Smooth muscle cell (in vitro differentiated cells): ENCODE data around the gene CEP20. TPM values are rescaled to one million over a fixed set of nuclear protein-coding genes. Genes with fewer than 3 reads are reported as not detected.
"Not testable (repeated sequence)": the region's sequence is repeated elsewhere in the genome, so short reads cannot be mapped to it uniquely, and the experiment has no call there.

Experiments
- DNase-seq: peaks from one replicate; lab custom pipeline; 2025; ENCODE audit not compliant: unreplicated experiment; lab: John Stamatoyannopoulos, UW
- H2AFZ ChIP-seq: fragments of 200-600 bp; sonication (generic); 2 replicates; pipeline ENCODE4 v1.6.0; 2016; ENCODE audit warnings: antibody characterized with exemption, low read depth, mild to moderate bottlenecking
- H3F3A ChIP-seq: fragments of 200-600 bp; sonication (generic); 2 replicates; pipeline ENCODE4 v1.6.0; 2017; ENCODE audit warnings: antibody characterized with exemption, low read depth
- H3K27ac ChIP-seq: fragments of 200-600 bp; sonication (generic); 2 replicates; pipeline ENCODE4 v1.5.1; 2016; ENCODE audit warnings: low read depth, mild to moderate bottlenecking
- H3K27me3 ChIP-seq: fragments of 200-600 bp; sonication (generic); 2 replicates; pipeline ENCODE4 v1.6.1; 2016; ENCODE audit warnings: low read depth, mild to moderate bottlenecking
- H3K36me3 ChIP-seq: fragments of 200-600 bp; sonication (generic); 2 replicates; pipeline ENCODE4 v1.5.1; 2016; ENCODE audit warnings: low read depth
- H3K4me1 ChIP-seq: fragments of 200-600 bp; sonication (generic); 2 replicates; pipeline ENCODE4 v1.5.1; 2016; ENCODE audit warnings: low read depth
- H3K4me2 ChIP-seq: fragments of 200-600 bp; sonication (generic); 2 replicates; pipeline ENCODE4 v1.6.0; 2016; ENCODE audit warnings: mild to moderate bottlenecking
- H3K4me3 ChIP-seq: fragments of 200-600 bp; sonication (generic); 2 replicates; pipeline ENCODE4 v1.5.1; 2016; ENCODE audit warnings: mild to moderate bottlenecking
- H3K79me2 ChIP-seq: fragments of 200-600 bp; sonication (generic); 2 replicates; pipeline ENCODE4 v1.6.0; 2016; ENCODE audit warnings: low read depth, mild to moderate bottlenecking
- H3K9ac ChIP-seq: fragments of 200-600 bp; sonication (generic); 2 replicates; pipeline ENCODE4 v1.6.0; 2016; ENCODE audit warnings: low read depth
- H3K9me3 ChIP-seq: fragments of 200-600 bp; sonication (generic); replicated peaks from 2 replicates; pipeline ENCODE4 v1.5.1; 2016; ENCODE audit warnings: low read depth
- H4K20me1 ChIP-seq: fragments of 200-600 bp; sonication (generic); 2 replicates; pipeline ENCODE4 v1.6.0; 2016; ENCODE audit warnings: low read depth
- CTCF ChIP-seq: fragments of 200-600 bp; sonication (generic); IDR thresholded peaks from 2 replicates; pipeline ENCODE4 v1.5.1; 2017; ENCODE audit warnings: borderline replicate concordance, mild to moderate bottlenecking, antibody characterized with exemption; ENCODE audit not compliant: insufficient read depth, poor library complexity, severe bottlenecking
- WGBS: methylation state at CpG from one replicate; pipeline ENCODE4 v1.1.7; 2016; ENCODE audit warnings: low lambda C conversion rate; 5-methylcytosine and 5-hydroxymethylcytosine counted together
- polyA plus RNA-seq: library from polyadenylated mRNA; unstranded; fragments of >200 nt; fragmentation: Nextera tagmentation; extraction: Ambion mirVana; gene quantifications from 2 replicates; pipeline ENCODE4 v1.2.1, GENCODE V29; 2016
- total RNA-seq: library from RNA; depleted of rRNA; stranded (reverse); fragments of >200 nt; gene quantifications from 2 replicates; pipeline ENCODE4 v1.2.3, GENCODE V29; 2014

The CEP20 gene
- total and polyA plus RNA-seq, 2 experiments from 2014 or later: 29.0 to 38.4 TPM

DNA sequence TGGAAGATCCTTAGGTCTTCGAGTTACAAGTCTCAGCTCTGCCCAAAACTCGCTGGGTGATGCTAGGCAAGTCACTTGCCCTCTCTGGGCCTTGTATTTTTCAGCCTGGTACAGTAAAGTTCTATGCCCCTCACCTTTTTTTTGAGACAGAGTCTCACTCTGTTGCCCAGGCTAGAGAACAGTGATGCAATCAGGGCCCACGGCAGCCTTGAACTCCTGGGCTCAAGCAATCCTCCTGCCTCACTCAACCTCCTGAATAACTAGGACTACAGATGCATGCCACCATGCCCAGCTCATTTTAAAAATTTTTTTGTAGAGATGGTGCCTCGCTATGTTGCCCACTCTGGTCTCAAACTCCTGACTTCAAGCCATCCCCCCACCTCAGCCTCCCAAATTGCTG, 35.4 kb downstream of the CEP20 start:
- DNase-seq: no peak
- Histone ChIP-seq H4K20me1 (no peaks in the 10 kb centered on the region), H3K4me3 (no peak overlapping the region), H2AFZ (no peak overlapping the region), H3K27me3 (peaks cover 89% of the 10 kb centered on the region), H3K36me3 (no peaks in the 10 kb centered on the region), H3K27ac (no peak overlapping the region), H3F3A (no peaks in the 10 kb centered on the region), H3K4me2 (no peak overlapping the region), H3K79me2 (no peaks in the 10 kb centered on the region), H3K9ac (no peak overlapping the region), H3K9me3 (no peaks in the 10 kb centered on the region), H3K4me1 (peaks cover 6% of the 10 kb centered on the region)
- 84% methylated on average over 4 of the region's 4 CpGs for WGBS
- TF ChIP-seq CTCF: no peak

GRCh38 chr16:15850555-15850954, 37.8 kb downstream of the CEP20 start:
- H3K27ac ChIP-seq, H3K9ac ChIP-seq, H3K4me1 ChIP-seq, H4K20me1 ChIP-seq, DNase-seq, H3F3A ChIP-seq, H2AFZ ChIP-seq, H3K9me3 ChIP-seq, H3K4me3 ChIP-seq, H3K4me2 ChIP-seq, H3K79me2 ChIP-seq, H3K36me3 ChIP-seq: not testable (repeated sequence)
- WGBS: 92% methylated on average over 6 of the region's 6 CpGs
- peaks cover 78% of the 10 kb centered on the region for H3K27me3 ChIP-seq

DNA sequence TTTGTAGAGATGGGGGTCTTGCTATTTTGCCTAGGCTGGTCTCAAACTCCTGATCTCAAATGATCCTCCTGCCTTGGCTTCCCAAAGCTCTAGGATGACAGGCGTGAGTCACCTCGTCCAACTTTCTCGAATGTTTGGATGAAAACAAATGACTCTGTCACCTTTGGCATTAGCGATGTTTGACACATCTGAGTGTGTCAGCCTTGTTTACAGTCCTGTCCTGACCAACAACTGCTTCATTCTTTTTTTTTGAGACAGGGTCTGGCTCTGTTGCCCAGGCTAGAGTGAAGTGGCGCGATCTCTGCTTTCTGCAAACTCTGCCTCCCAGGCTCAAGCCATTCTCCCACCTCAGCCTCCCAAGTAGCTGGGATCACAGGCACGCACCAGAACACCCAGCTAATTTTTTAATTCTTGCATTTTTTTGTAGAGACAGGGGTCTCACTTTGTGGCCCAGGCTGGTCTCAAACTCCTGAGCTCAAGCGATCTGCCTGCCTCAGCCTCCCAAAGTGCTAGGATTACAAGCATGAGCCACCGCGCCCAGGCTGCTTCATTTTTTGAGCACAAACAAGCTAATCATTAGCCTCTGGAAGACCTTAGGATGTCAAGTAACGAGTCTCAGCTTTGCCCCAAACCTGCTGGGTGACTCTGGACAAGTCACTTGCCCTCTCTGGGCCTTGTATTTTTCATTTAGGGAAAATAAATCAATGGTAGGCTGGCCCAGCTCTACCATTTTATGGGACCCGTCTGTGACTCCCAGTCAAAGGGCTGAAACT, 39.0 kb downstream of the CEP20 start:
- no peaks in the 10 kb centered on the region for H3F3A ChIP-seq
- no peaks in the 10 kb centered on the region for H3K4me1 ChIP-seq
- no peak overlapping the region for H3K27ac ChIP-seq
- H3K4me2 ChIP-seq: no peak overlapping the region
- WGBS: 82% methylated on average over 12 of the region's 12 CpGs
- H2AFZ ChIP-seq: no peak overlapping the region
- no peak overlapping the region for H3K9ac ChIP-seq
- no peaks in the 10 kb centered on the region for H3K36me3 ChIP-seq
- TF ChIP-seq CTCF: no peak
- no peaks in the 10 kb centered on the region for H3K79me2 ChIP-seq
- DNase-seq: no peak
- no peaks in the 10 kb centered on the region for H3K9me3 ChIP-seq
- H3K4me3 ChIP-seq: no peak overlapping the region
- H4K20me1 ChIP-seq: no peaks in the 10 kb centered on the region
- H3K27me3 ChIP-seq: peaks cover 76% of the 10 kb centered on the region

GRCh38 chr16:15847611-15848175, 40.7 kb downstream of the CEP20 start:
- no peak overlapping the region for H3K27ac ChIP-seq
- no peaks in the 10 kb centered on the region for H3K9me3 ChIP-seq
- no peak for TF ChIP-seq CTCF
- no peaks in the 10 kb centered on the region for H3K4me1 ChIP-seq
- H3K4me3 ChIP-seq: no peak overlapping the region
- H3K36me3 ChIP-seq: no peaks in the 10 kb centered on the region
- peaks cover 72% of the 10 kb centered on the region for H3K27me3 ChIP-seq
- no peak overlapping the region for H3K9ac ChIP-seq
- no peak overlapping the region for H2AFZ ChIP-seq
- DNase-seq: no peak
- no peaks in the 10 kb centered on the region for H4K20me1 ChIP-seq
- 40% methylated on average over 9 of the region's 9 CpGs for WGBS
- no peak overlapping the region for H3K4me2 ChIP-seq
- no peaks in the 10 kb centered on the region for H3F3A ChIP-seq
- H3K79me2 ChIP-seq: no peaks in the 10 kb centered on the region
